Left lung (tissue), 10 donors: Measurements from ENCODE around the gene CBFB. TPM values are rescaled to one million over a fixed set of nuclear protein-coding genes. Genes with fewer than 3 reads are reported as not detected.

ENCODE experiments used
- ATAC-seq: fragments of 200-7000 bp; cut with Tn5 transposase; one replicate; pipeline ENCODE4 v1.9.1; 2020; ENCODE audit warnings: moderate library complexity
- DNase-seq, 4 donors: peaks; one replicate each; pipeline ENCODE4 v3.0.0-alpha.2; 2013 to 2020
- H3K27ac ChIP-seq, 2 donors: fragments of 200-600 bp; sonication (generic) in 1 of 2; one replicate each; pipeline versions ENCODE4 v1.5.0 to v1.8.0; 2020 to 2021
- H3K27me3 ChIP-seq, 2 donors: fragments of 200-600 bp; sonication (generic) in 1 of 2; one replicate each; pipeline versions ENCODE4 v1.5.0 to v1.8.0; 2020 to 2021
- H3K36me3 ChIP-seq, 2 donors: fragments of 200-600 bp; sonication (generic) in 1 of 2; one replicate each; pipeline versions ENCODE4 v1.5.0 to v1.8.0; 2020 to 2021
- H3K4me1 ChIP-seq, 2 donors: fragments of 200-600 bp; one replicate each; pipeline ENCODE4 v1.8.0; 2021
- H3K4me3 ChIP-seq, 2 donors: fragments of 200-600 bp; sonication (generic) in 1 of 2; one replicate each; pipeline versions ENCODE4 v1.5.0 to v1.8.0; 2020 to 2021; ENCODE audit warnings: mild to moderate bottlenecking in 1 of 2
- H3K9me3 ChIP-seq, 2 donors: fragments of 200-600 bp; sonication (generic) in 1 of 2; one replicate each; pipeline versions ENCODE4 v1.5.0 to v1.8.0; 2020 to 2021
- CTCF ChIP-seq, 2 donors: fragments of 200-600 bp; sonication (generic) in 1 of 2; IDR thresholded peaks; one replicate each; pipeline versions ENCODE4 v1.5.0 to v1.8.0; 2021; ENCODE audit warnings: antibody characterized with exemption in 2 of 2
- intact Hi-C, 2 donors: fragments of 100-400 bp; cut with DNase I; formaldehyde crosslinking; loops; one replicate each; pipeline versions ENCODE4 v1.11.2 to v1.14.2; 2022
- polyA plus RNA-seq, 6 donors: library from polyadenylated mRNA; unstranded; fragments of 120-200 nt; gene quantifications; one replicate each; pipeline ENCODE4 v1.2.1, GENCODE V29; 2013; ENCODE audit not compliant: insufficient read length in 6 of 6
- total RNA-seq, 2 donors: library from RNA; stranded (reverse); fragmentation: NEBNext Ultra II Directional; extraction: Animal tissue kit (Norgen Biotek cat#: 25700); gene quantifications; one replicate each; pipeline ENCODE4 v1.2.1, GENCODE V29; 2021
- donor health status: DM: no; HTN: yes; CAD: no.
- donor health status: DM: no; HTN: no; CAD: no.

The CBFB gene
- total and polyA plus RNA-seq, 8 donors, result 46.8 to 69.9 (median 61.4) TPM

GRCh38 chr16:67105246-67105645 lies 76.3 kb downstream of the CBFB start:
- H3K9me3 ChIP-seq, result no peaks in the 10 kb centered on the region
- H3K36me3 ChIP-seq, result peaks cover 0 to 5% of the 10 kb centered on the region in 2 donors
- peak overlapping the region in 1 of 2 donors; percentile 71 for H3K27ac ChIP-seq
- DNase-seq, result no peak
- no peak overlapping the region for H3K4me3 ChIP-seq
- no peak for ATAC-seq
- TF ChIP-seq CTCF (IDR thresholded peaks at IDR 0.05), result no peak
- peaks cover 0 to 29% of the 10 kb centered on the region in 2 donors for H3K4me1 ChIP-seq
- H3K27me3 ChIP-seq, result no peaks in the 10 kb centered on the region
- intact Hi-C loops, result no loop called here

- H3K4me1 ChIP-seq, result peaks cover 3 to 35% of the 10 kb centered on the region in 2 donors
- ATAC-seq (no peak), DNase-seq (no peak)
- H3K4me3 ChIP-seq, result no peak overlapping the region
- H3K27ac ChIP-seq, result peak overlapping the region in 1 of 2 donors; percentile 71
- peaks cover 0 to 3% of the 10 kb centered on the region in 2 donors for H3K36me3 ChIP-seq
- H3K27me3 ChIP-seq, result no peaks in the 10 kb centered on the region
- TF ChIP-seq CTCF (IDR thresholded peaks at IDR 0.05), result no peak
- intact Hi-C loops, result no loop called here
- no peaks in the 10 kb centered on the region for H3K9me3 ChIP-seq
These were observed 76.9 kb downstream of the CBFB start for GRCh38 chr16:67105881-67106280.

- ATAC-seq (no peak), DNase-seq (no peak)
- no peak for TF ChIP-seq CTCF (IDR thresholded peaks at IDR 0.05)
- Histone ChIP-seq H3K9me3 (no peaks in the 10 kb centered on the region), H3K4me1 (peaks cover 12 to 58% of the 10 kb centered on the region in 2 donors), H3K27me3 (no peaks in the 10 kb centered on the region), H3K27ac (no peak overlapping the region), H3K36me3 (no peaks in the 10 kb centered on the region), H3K4me3 (no peak overlapping the region)
- intact Hi-C loops, result no loop called here
These were observed 79.5 kb downstream of the CBFB start for GRCh38 chr16:67108489-67108888.

- TF ChIP-seq CTCF (IDR thresholded peaks at IDR 0.05), result no peak
- Histone ChIP-seq H3K4me3 (peak overlapping the region; percentile 97 to 99), H3K36me3 (no peaks in the 10 kb centered on the region), H3K9me3 (no peaks in the 10 kb centered on the region), H3K4me1 (peaks cover 12 to 58% of the 10 kb centered on the region in 2 donors), H3K27ac (peak overlapping the region; percentile 84 to 88), H3K27me3 (no peaks in the 10 kb centered on the region)
- intact Hi-C loops, result no loop called here
- DNase-seq (peak in 1 of 4 donors; percentile 34), ATAC-seq (no peak)
These were observed 80.0 kb downstream of the CBFB start for GRCh38 chr16:67108931-67109406.

DNA sequence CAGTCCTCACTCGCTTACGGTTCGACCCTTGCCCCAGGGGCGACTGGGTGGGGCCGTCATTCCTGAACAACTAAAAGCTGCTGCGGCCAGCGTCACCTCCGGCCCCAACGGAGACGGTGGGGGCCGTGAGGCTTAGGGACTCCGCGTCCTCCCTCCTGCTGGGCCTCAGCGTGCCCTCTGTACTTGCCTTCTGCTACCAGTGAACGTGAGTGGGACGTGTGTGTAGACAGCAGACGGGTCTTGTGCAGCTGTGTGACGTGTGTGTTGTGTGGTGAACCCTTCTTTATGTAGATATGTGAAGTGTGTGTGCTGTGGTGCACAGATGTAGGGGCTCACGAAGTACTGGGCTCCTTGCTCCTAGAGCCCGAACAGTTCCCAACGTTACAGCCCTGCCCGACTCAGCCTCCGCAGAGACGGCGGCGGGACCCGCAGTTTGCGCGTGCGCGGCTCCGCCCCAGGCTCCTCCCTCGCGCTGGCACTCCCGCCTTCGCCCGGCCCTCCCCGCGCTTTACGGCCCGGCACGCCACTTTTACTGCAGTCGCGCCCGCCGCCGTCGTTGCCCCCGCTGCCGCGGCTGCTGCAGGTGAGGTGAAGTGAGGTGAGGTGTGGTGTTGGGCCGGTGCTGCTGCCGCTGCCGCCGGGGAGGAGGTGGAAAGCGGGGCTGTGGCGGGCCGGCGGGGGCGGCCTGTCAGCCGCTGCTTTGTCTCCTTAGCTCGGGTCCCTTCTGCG lies 80.6 kb downstream of the CBFB start, which contains the start of gene PHAF1:
Gene PHAF1 (plus strand): TSS at position 535 of the 729 bp plus-strand sequence. CDS start 235 bp downstream, outside the sequence.
- Histone ChIP-seq H3K9me3 (no peaks in the 10 kb centered on the region), H3K4me1 (peaks cover 12 to 55% of the 10 kb centered on the region in 2 donors), H3K36me3 (no peaks in the 10 kb centered on the region), H3K4me3 (peak within 1 kb of the TSS; percentile 97 to 99), H3K27me3 (no peaks in the 10 kb centered on the region), H3K27ac (peak within 1 kb of the TSS; percentile 84 to 88)
- ATAC-seq (peak; percentile 98), DNase-seq (peak; percentile 94 to 100 (median 94))
- no peak for TF ChIP-seq CTCF (IDR thresholded peaks at IDR 0.05)
- intact Hi-C loops, result no loop called here
